MV-4-11 (cell line): ENCODE measurements around the gene UQCRH.

ENCODE experiments used
- DNase-seq: peaks from one replicate; lab custom pipeline; 2025; lab: John Stamatoyannopoulos, UW

Gene UQCRH

GRCh38 chr1:46303038-46303871 lies at the start of gene UQCRH, which contains the start of gene LRRC41:
Gene UQCRH, plus strand, starts transcription at chr1:46303698. Its CDS starts 69 bp downstream, at chr1:46303767.
Gene LRRC41, minus strand, starts transcription at chr1:46303616. Its CDS starts 294 bp downstream, at chr1:46303322.
- peak; percentile 97 for DNase-seq

- DNase-seq, result no peak
Measured at GRCh38 chr1:46254668-46255067, 48.8 kb upstream of the UQCRH start.

- DNase-seq, result no peak
Measured at GRCh38 chr1:46256523-46256922, 47.0 kb upstream of the UQCRH start.

- no peak for DNase-seq
Measured at GRCh38 chr1:46262508-46262907, 41.0 kb upstream of the UQCRH start.

- no peak for DNase-seq
Measured at GRCh38 chr1:46263146-46263545, 40.4 kb upstream of the UQCRH start.

GRCh38 chr1:46268578-46268977 lies 34.9 kb upstream of the UQCRH start:
- DNase-seq, result no peak

GRCh38 chr1:46274225-46275029 lies 29.1 kb upstream of the UQCRH start:
- no peak for DNase-seq

- DNase-seq, result no peak
Measured at GRCh38 chr1:46275030-46275337, 28.5 kb upstream of the UQCRH start.

- DNase-seq, result no peak
Measured at GRCh38 chr1:46277658-46278373, 25.7 kb upstream of the UQCRH start.

GRCh38 chr1:46278807-46279206 lies 24.7 kb upstream of the UQCRH start:
- no peak for DNase-seq

- no peak for DNase-seq
Measured at GRCh38 chr1:46280092-46280491, 23.4 kb upstream of the UQCRH start.

- DNase-seq, result no peak
Measured at GRCh38 chr1:46281021-46281420, 22.5 kb upstream of the UQCRH start.

GRCh38 chr1:46284058-46284457 lies 19.4 kb upstream of the UQCRH start:
- no peak for DNase-seq

GRCh38 chr1:46284597-46285564 lies 18.6 kb upstream of the UQCRH start:
- DNase-seq, result no peak

- peak; percentile 22 for DNase-seq
Measured at GRCh38 chr1:46285730-46286477, 17.6 kb upstream of the UQCRH start.

GRCh38 chr1:46288485-46289133 lies 14.9 kb upstream of the UQCRH start:
- DNase-seq, result peak; percentile 56

- no peak for DNase-seq
Measured at GRCh38 chr1:46289134-46289494, 14.4 kb upstream of the UQCRH start.

GRCh38 chr1:46289976-46290375 lies 13.5 kb upstream of the UQCRH start:
- no peak for DNase-seq

- DNase-seq, result no peak
Measured at GRCh38 chr1:46295306-46295705, 8.2 kb upstream of the UQCRH start.

- no peak for DNase-seq
Measured at GRCh38 chr1:46298387-46298786, 5.1 kb upstream of the UQCRH start.
